SJCRH30 (cell line): ENCODE data around the gene LHFPL6. TPM values are rescaled to one million over a fixed set of nuclear protein-coding genes. Genes with fewer than 3 reads are reported as not detected.

Experiments used
- DNase-seq, 2 experiments: peaks; one replicate each; pipeline ENCODE4 v3.0.0-alpha.2; 2015 to 2020
- H3K27ac ChIP-seq: fragments of 250-450 bp; sonication (Bioruptor Pico); 2 replicates; pipeline ENCODE4 v1.5.1; 2020; ENCODE audit warnings: mild to moderate bottlenecking, moderate library complexity
- H3K27me3 ChIP-seq: fragments of 250-450 bp; sonication (Bioruptor Pico); 2 replicates; pipeline ENCODE4 v1.5.1; 2020; ENCODE audit warnings: mild to moderate bottlenecking, moderate library complexity
- H3K36me3 ChIP-seq: fragments of 250-450 bp; sonication (Bioruptor Pico); 2 replicates; pipeline ENCODE4 v1.5.1; 2020; ENCODE audit warnings: mild to moderate bottlenecking, moderate library complexity
- H3K4me1 ChIP-seq: fragments of 250-450 bp; sonication (Bioruptor Pico); 2 replicates; pipeline ENCODE4 v1.5.1; 2020; ENCODE audit warnings: mild to moderate bottlenecking, moderate library complexity
- H3K4me3 ChIP-seq: fragments of 250-450 bp; sonication (Bioruptor Pico); 2 replicates; pipeline ENCODE4 v1.5.1; 2020; ENCODE audit warnings: mild to moderate bottlenecking, moderate library complexity
- H3K9me3 ChIP-seq: fragments of 250-450 bp; sonication (Bioruptor Pico); replicated peaks from 2 replicates; pipeline ENCODE4 v1.5.1; 2020; ENCODE audit warnings: mild to moderate bottlenecking, moderate library complexity
- total RNA-seq: library from RNA; depleted of rRNA; stranded (reverse); fragments of >200 nt; shearing (Covaris generic); gene quantifications from 2 replicates; pipeline ENCODE4 v1.2.3, GENCODE V29; 2014

The LHFPL6 gene
- total RNA-seq, 1 experiment from 2014 or later: 35.6 TPM

DNA sequence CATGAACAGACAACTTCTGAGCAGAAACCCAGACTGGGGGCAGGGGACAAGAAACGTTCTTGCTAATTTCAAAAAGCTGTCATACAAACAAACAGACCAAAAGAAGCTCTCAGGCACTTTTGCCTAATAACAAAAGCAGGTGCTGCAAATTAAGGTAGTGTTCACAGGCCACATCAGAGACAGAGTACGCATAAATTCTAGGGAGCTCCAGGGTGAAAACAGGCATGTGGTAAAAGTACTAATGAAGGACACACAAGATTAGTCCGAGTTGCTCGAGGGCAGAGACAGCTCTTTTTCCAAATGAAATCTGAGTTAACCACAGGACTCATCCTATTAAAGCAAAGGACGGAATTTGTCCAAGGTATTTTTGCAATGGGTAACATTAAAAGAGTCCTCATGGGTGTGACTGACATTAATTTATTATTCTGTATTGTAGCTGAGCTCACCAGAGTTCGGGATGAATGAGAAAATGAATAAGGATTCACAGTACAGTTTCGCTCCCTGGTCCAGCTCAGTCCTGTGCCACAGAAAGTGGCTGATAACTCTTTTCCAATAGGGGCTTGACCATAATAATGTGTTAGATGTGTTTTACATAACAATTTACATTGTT, 197.3 kb downstream of the LHFPL6 start:
- no peak overlapping the region for H3K27ac ChIP-seq

GRCh38 chr13:39405107-39405506, 197.9 kb downstream of the LHFPL6 start:
- H3K27me3 ChIP-seq: no peaks in the 10 kb centered on the region
- DNase-seq: no peak
- H3K4me3 ChIP-seq: no peak overlapping the region
- H3K36me3 ChIP-seq: no peaks in the 10 kb centered on the region
- H3K9me3 ChIP-seq: no peaks in the 10 kb centered on the region
- H3K4me1 ChIP-seq: peaks cover 5% of the 10 kb centered on the region; the same call in 1 of the 2 replicates
- H3K27ac ChIP-seq: no peak overlapping the region

More for the DNA sequence above, 197.3 kb downstream of the LHFPL6 start:
- Histone ChIP-seq H3K27me3 (no peaks in the 10 kb centered on the region), H3K4me3 (no peak overlapping the region), H3K9me3 (no peaks in the 10 kb centered on the region), H3K36me3 (no peaks in the 10 kb centered on the region), H3K4me1 (peaks cover 5% of the 10 kb centered on the region; the same call in 1 of the 2 replicates)
- peak in 1 of 2 experiments; percentile 29 for DNase-seq

DNA sequence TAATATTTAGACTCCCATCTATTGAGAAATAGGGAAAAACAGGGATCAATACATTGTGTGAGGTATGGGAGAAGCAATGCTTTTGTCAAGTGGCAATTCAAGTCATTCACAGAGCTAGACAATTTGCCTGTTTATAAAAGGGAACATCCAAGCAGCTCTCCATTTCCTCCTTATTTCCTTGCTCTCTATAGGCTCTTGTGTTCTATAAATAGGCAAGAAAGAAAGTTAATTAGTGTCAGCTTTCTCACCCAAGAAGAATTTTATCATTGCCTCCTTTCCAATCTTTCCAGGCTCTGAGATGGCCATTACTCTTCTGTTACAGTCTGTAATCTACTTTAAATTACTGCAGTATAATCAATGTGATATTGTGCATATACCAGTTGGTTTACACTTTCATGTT, 199.9 kb downstream of the LHFPL6 start:
- H3K4me1 ChIP-seq: peaks cover 5% of the 10 kb centered on the region; the same call in 1 of the 2 replicates
- H3K4me3 ChIP-seq: no peak overlapping the region
- no peaks in the 10 kb centered on the region for H3K27me3 ChIP-seq
- no peak overlapping the region for H3K27ac ChIP-seq
- H3K9me3 ChIP-seq: no peaks in the 10 kb centered on the region
- H3K36me3 ChIP-seq: no peaks in the 10 kb centered on the region
- DNase-seq: no peak

GRCh38 chr13:39402221-39402970, 200.6 kb downstream of the LHFPL6 start:
- Histone ChIP-seq H3K4me3 (no peak overlapping the region), H3K4me1 (peaks cover 5% of the 10 kb centered on the region; the same call in 1 of the 2 replicates), H3K27ac (no peak overlapping the region), H3K27me3 (no peaks in the 10 kb centered on the region), H3K9me3 (no peaks in the 10 kb centered on the region), H3K36me3 (no peaks in the 10 kb centered on the region)
- DNase-seq: no peak

DNA sequence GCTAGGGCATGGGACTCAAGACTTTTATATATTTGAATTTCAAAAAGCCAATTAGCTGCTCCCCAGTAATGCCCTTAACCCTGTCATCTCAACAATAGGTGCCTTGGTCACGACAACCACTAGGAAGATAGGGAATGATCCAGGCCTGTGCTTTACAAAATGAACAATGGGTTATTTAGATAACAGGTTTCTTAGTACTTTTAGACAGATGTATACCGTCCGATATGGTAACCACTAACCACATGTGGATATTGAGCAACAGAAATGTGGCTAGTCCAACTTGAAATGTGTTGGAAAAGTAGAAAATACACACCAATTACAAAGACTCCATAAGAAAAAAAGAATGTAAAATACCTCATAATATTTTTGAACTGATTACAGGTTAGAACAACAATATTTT, 201.2 kb downstream of the LHFPL6 start:
- Histone ChIP-seq H3K27me3 (no peaks in the 10 kb centered on the region), H3K36me3 (no peaks in the 10 kb centered on the region), H3K4me3 (no peak overlapping the region), H3K9me3 (no peaks in the 10 kb centered on the region), H3K27ac (no peak overlapping the region), H3K4me1 (peaks cover 5% of the 10 kb centered on the region; the same call in 1 of the 2 replicates)
- no peak for DNase-seq

- H3K4me1 ChIP-seq: peaks cover 5% of the 10 kb centered on the region; the same call in 1 of the 2 replicates
- H3K36me3 ChIP-seq: no peaks in the 10 kb centered on the region
- no peak overlapping the region for H3K4me3 ChIP-seq
- no peaks in the 10 kb centered on the region for H3K27me3 ChIP-seq
- H3K9me3 ChIP-seq: no peaks in the 10 kb centered on the region
- no peak for DNase-seq
- no peak overlapping the region for H3K27ac ChIP-seq
Observed at GRCh38 chr13:39401046-39401705, 201.8 kb downstream of the LHFPL6 start.

- H3K4me1 ChIP-seq: no peaks in the 10 kb centered on the region
- H3K9me3 ChIP-seq: no peaks in the 10 kb centered on the region
Observed at GRCh38 chr13:39399102-39399501, 203.9 kb downstream of the LHFPL6 start.

DNA sequence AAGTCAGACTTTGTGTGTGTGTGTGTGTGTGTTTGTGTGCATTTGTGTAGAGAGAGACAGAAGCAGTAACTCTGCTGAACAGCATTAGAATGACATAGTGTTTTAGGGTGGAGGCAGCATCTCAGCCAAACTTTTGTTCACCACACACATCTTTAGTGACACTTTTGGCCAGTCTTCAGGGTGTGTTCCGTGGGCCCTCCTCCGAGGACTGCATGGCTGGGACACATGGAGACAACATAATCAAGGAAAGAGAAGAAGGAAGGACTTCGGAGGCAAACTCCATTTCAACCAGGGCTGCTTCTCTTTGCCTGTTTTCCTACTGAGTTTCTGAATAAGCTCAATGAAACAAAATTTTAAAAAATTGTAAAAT, 205.1 kb downstream of the LHFPL6 start:
- H3K9me3 ChIP-seq: no peaks in the 10 kb centered on the region
- no peak overlapping the region for H3K27ac ChIP-seq
- DNase-seq: no peak
- no peaks in the 10 kb centered on the region for H3K4me1 ChIP-seq
- no peaks in the 10 kb centered on the region for H3K36me3 ChIP-seq
- H3K27me3 ChIP-seq: no peaks in the 10 kb centered on the region
- H3K4me3 ChIP-seq: no peak overlapping the region

More at GRCh38 chr13:39399102-39399501, 203.9 kb downstream of the LHFPL6 start:
- Histone ChIP-seq H3K36me3 (no peaks in the 10 kb centered on the region), H3K27ac (no peak overlapping the region), H3K4me3 (no peak overlapping the region), H3K27me3 (no peaks in the 10 kb centered on the region)
- no peak for DNase-seq

DNA sequence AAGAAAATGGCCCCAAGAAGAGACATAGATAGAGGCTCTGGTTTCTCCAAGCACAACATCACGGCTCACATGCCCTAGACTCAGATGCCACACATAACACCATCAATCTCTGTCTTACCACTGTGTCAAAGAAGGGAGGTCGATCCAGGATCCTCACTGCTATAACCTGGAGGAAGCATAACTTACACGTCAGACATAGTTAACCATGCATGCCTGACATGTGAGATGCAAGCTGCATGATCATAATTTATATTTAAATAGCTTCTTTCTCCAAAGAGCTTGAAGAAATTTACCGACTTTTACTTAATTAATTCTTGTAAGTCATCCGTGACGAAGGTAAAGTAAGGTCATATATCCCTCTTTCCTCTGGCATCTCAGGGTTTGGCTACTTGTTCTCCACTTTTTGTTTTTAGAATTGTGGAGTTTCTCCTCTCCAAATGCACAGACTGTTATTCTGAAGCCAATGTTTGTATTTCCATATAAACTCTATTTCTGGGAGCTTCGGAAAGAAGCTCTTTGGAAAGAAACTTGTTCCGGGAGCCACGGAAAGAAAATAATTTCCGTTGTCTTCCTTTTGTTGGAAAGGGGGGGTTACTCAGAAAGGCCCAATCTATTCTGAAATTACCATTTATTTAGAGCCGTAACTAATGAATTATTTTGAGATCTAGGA, 205.6 kb downstream of the LHFPL6 start:
- no peak for DNase-seq
- Histone ChIP-seq H3K4me3 (no peak overlapping the region), H3K4me1 (no peaks in the 10 kb centered on the region), H3K27ac (no peak overlapping the region), H3K36me3 (no peaks in the 10 kb centered on the region), H3K9me3 (no peaks in the 10 kb centered on the region), H3K27me3 (no peaks in the 10 kb centered on the region)

GRCh38 chr13:39394796-39395678, 208.0 kb downstream of the LHFPL6 start:
- H3K36me3 ChIP-seq: no peaks in the 10 kb centered on the region
- no peak overlapping the region for H3K4me3 ChIP-seq
- no peak for DNase-seq
- no peaks in the 10 kb centered on the region for H3K27me3 ChIP-seq
- no peaks in the 10 kb centered on the region for H3K9me3 ChIP-seq
- H3K27ac ChIP-seq: no peak overlapping the region
- no peaks in the 10 kb centered on the region for H3K4me1 ChIP-seq

- Histone ChIP-seq H3K27me3 (no peaks in the 10 kb centered on the region), H3K4me1 (no peaks in the 10 kb centered on the region), H3K27ac (no peak overlapping the region), H3K4me3 (no peak overlapping the region), H3K36me3 (no peaks in the 10 kb centered on the region), H3K9me3 (no peaks in the 10 kb centered on the region)
- DNase-seq: no peak
Observed at GRCh38 chr13:39391761-39392160, 211.2 kb downstream of the LHFPL6 start.

DNA sequence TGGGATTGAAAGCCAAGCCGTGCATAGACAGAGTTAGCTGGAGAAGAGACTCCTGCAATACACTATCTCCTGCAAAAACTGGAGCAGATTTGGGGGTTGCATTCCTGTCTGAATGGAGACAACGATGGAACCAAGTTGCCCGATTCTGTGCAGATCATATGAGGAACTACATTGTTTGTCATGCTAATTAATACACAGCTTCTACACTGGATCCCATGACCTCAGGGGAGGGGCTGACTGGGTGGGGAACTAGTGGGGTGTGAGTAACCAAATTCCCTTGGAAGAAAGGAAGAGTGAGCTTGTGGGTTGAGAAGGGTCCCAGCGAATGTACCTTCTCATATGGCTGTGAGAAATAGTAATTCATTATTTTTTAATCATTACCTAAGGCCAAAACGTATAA, 214.0 kb downstream of the LHFPL6 start:
- H3K4me1 ChIP-seq: no peaks in the 10 kb centered on the region
- H3K4me3 ChIP-seq: no peak overlapping the region
- no peaks in the 10 kb centered on the region for H3K36me3 ChIP-seq
- H3K9me3 ChIP-seq: no peaks in the 10 kb centered on the region
- no peaks in the 10 kb centered on the region for H3K27me3 ChIP-seq
- DNase-seq: no peak
- no peak overlapping the region for H3K27ac ChIP-seq

GRCh38 chr13:39385621-39386231, 217.3 kb downstream of the LHFPL6 start:
- Histone ChIP-seq H3K27me3 (no peaks in the 10 kb centered on the region), H3K4me3 (no peak overlapping the region), H3K4me1 (no peaks in the 10 kb centered on the region), H3K36me3 (no peaks in the 10 kb centered on the region), H3K27ac (no peak overlapping the region), H3K9me3 (no peaks in the 10 kb centered on the region)
- no peak for DNase-seq

- DNase-seq: no peak
- no peaks in the 10 kb centered on the region for H3K27me3 ChIP-seq
- H3K9me3 ChIP-seq: no peaks in the 10 kb centered on the region
- H3K4me1 ChIP-seq: no peaks in the 10 kb centered on the region
- no peak overlapping the region for H3K4me3 ChIP-seq
- no peaks in the 10 kb centered on the region for H3K36me3 ChIP-seq
- H3K27ac ChIP-seq: no peak overlapping the region
Observed at GRCh38 chr13:39385154-39385553, 217.8 kb downstream of the LHFPL6 start.
